ENCODE results near the gene SLC4A5. TPM values are rescaled to one million over a fixed set of nuclear protein-coding genes. Genes with fewer than 3 reads are reported as not detected.
A peak's percentile ranks its signal among the peaks of the same experiment; 100 is the strongest.

SLC4A5 gene
- total RNA-seq, 1 donor from 2014 or later: 4.1 TPM

GRCh38 chr2:74264281-74264680 is 78.9 kb downstream of the SLC4A5 start:
- H3K4me3 Mint-ChIP-seq (ENCODE audit: low read depth): no peak overlapping the region
- DNase-seq (ENCODE audit: low spot score, unreplicated experiment): no peak
- peaks cover 1% of the 10 kb centered on the region for H3K36me3 Mint-ChIP-seq (ENCODE audit: insufficient read depth)
- peaks cover 15% of the 10 kb centered on the region for H3K4me1 Mint-ChIP-seq (ENCODE audit: low read depth)
- peaks cover 3% of the 10 kb centered on the region for H3K27me3 Mint-ChIP-seq
- no peak for TF ChIP-seq CTCF (IDR thresholded peaks at IDR 0.05; ENCODE audit: unreplicated experiment)
- no peak overlapping the region for H3K27ac Mint-ChIP-seq
- H3K9me3 Mint-ChIP-seq (ENCODE audit: low read depth): no peaks in the 10 kb centered on the region

GRCh38 chr2:74262681-74263080 is 80.5 kb downstream of the SLC4A5 start:
- H3K27ac Mint-ChIP-seq: no peak overlapping the region
- peaks cover 15% of the 10 kb centered on the region for H3K4me1 Mint-ChIP-seq (ENCODE audit: low read depth)
- DNase-seq (ENCODE audit: low spot score, unreplicated experiment): no peak
- TF ChIP-seq CTCF (IDR thresholded peaks at IDR 0.05; ENCODE audit: unreplicated experiment): no peak
- H3K27me3 Mint-ChIP-seq: peaks cover 3% of the 10 kb centered on the region
- no peaks in the 10 kb centered on the region for H3K9me3 Mint-ChIP-seq (ENCODE audit: low read depth)
- peaks cover 1% of the 10 kb centered on the region for H3K36me3 Mint-ChIP-seq (ENCODE audit: insufficient read depth)
- H3K4me3 Mint-ChIP-seq (ENCODE audit: low read depth): no peak overlapping the region

GRCh38 chr2:74261204-74261864 is 81.9 kb downstream of the SLC4A5 start:
- H3K4me1 Mint-ChIP-seq (ENCODE audit: low read depth): peaks cover 12% of the 10 kb centered on the region
- H3K27me3 Mint-ChIP-seq: peaks cover 3% of the 10 kb centered on the region
- peak; percentile 24 for DNase-seq (ENCODE audit: low spot score, unreplicated experiment)
- no peaks in the 10 kb centered on the region for H3K9me3 Mint-ChIP-seq (ENCODE audit: low read depth)
- H3K27ac Mint-ChIP-seq: peak overlapping the region; percentile 73
- TF ChIP-seq CTCF (IDR thresholded peaks at IDR 0.05; ENCODE audit: unreplicated experiment): peak; percentile 50
- H3K4me3 Mint-ChIP-seq (ENCODE audit: low read depth): no peak overlapping the region
- peaks cover 1% of the 10 kb centered on the region for H3K36me3 Mint-ChIP-seq (ENCODE audit: insufficient read depth)

DNA sequence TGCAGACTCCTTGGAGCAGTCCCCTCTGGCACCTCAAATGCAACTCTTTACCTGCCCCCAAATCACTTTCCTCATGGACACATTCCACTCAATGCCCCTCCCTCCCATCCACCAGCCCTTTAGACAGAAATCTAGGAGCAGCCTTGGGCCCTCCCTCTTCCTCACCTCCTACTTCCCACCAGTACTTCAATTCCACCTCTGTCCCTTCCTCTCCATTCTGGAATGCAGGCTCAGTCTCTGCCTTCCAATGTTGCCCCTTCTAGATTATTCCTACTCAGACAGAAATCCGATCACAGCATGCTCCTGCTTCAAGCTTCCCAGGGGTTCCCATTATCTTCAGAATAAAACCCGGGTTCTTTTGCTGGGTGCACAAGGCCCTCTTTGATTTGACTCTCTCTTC is 82.7 kb downstream of the SLC4A5 start:
- no peak for DNase-seq (ENCODE audit: low spot score, unreplicated experiment)
- Mint-ChIP-seq H3K36me3 (ENCODE audit: insufficient read depth) (peaks cover 1% of the 10 kb centered on the region), H3K27ac (no peak overlapping the region), H3K27me3 (peaks cover 3% of the 10 kb centered on the region), H3K4me3 (ENCODE audit: low read depth) (no peak overlapping the region), H3K9me3 (ENCODE audit: low read depth) (no peaks in the 10 kb centered on the region), H3K4me1 (ENCODE audit: low read depth) (peaks cover 12% of the 10 kb centered on the region)
- no peak for TF ChIP-seq CTCF (IDR thresholded peaks at IDR 0.05; ENCODE audit: unreplicated experiment)

DNA sequence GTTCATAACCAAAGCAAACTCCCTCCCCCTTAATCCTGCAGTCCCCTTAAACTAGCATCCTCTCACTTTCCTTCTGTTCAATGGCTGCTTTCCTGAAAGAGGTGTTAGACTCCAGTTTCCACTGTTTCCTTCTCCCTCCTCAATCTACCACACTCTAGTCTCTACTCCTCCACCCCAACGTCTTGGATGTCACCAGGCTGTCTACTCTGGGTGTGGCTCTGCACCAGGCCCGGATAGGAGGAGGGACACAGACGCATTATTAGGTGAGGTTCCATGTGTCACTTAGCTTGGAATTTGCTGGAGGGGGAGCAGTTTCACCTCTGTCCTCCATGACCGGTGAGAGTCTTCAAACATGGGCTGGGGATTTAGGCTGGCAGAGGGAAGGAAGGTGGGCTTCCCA is 83.5 kb downstream of the SLC4A5 start:
- DNase-seq (ENCODE audit: low spot score, unreplicated experiment): no peak
- no peak for TF ChIP-seq CTCF (IDR thresholded peaks at IDR 0.05; ENCODE audit: unreplicated experiment)
- peaks cover 12% of the 10 kb centered on the region for H3K4me1 Mint-ChIP-seq (ENCODE audit: low read depth)
- peaks cover 3% of the 10 kb centered on the region for H3K27me3 Mint-ChIP-seq
- H3K36me3 Mint-ChIP-seq (ENCODE audit: insufficient read depth): peaks cover 1% of the 10 kb centered on the region
- H3K27ac Mint-ChIP-seq: peak overlapping the region; percentile 88
- H3K4me3 Mint-ChIP-seq (ENCODE audit: low read depth): no peak overlapping the region
- no peaks in the 10 kb centered on the region for H3K9me3 Mint-ChIP-seq (ENCODE audit: low read depth)
